Breast epithelium (tissue), 4 donors: Measurements from ENCODE around the gene GPR62. TPM values are rescaled to one million over a fixed set of nuclear protein-coding genes. Genes with fewer than 3 reads are reported as not detected.

Experiments used
- DNase-seq, 2 donors: peaks; one replicate each; pipeline ENCODE4 v3.0.0-alpha.2; 2019; ENCODE audit warnings: low spot score in 2 of 2
- H3K27ac ChIP-seq, 2 donors: fragments of 200-600 bp; sonication (generic) in 1 of 2; one replicate each; pipeline ENCODE4 v1.5.1; 2016 to 2019; ENCODE audit warnings: mild to moderate bottlenecking in 1 of 2
- H3K27me3 ChIP-seq, 2 donors: fragments of 200-600 bp; sonication (generic) in 1 of 2; one replicate each; pipeline versions ENCODE4 v1.5.1 to v1.6.0; 2017 to 2019; ENCODE audit warnings: control low read depth in 1 of 2, mild to moderate bottlenecking in 1 of 2
- H3K36me3 ChIP-seq: fragments of 200-600 bp; one replicate; pipeline ENCODE4 v1.5.1; 2019
- H3K4me1 ChIP-seq, 2 donors: fragments of 200-600 bp; sonication (generic); one replicate each; pipeline ENCODE4 v1.5.1; 2016 to 2019; ENCODE audit warnings: control low read depth in 1 of 2
- H3K4me3 ChIP-seq, 3 donors: fragments of 200-600 bp; sonication (generic); 1 replicate in 2 of 3; 2 replicates in 1 of 3; pipeline ENCODE4 v1.5.1; 2016 to 2019; ENCODE audit warnings: mild to moderate bottlenecking in 3 of 3, moderate library complexity in 2 of 3
- H3K9me3 ChIP-seq, 2 donors: fragments of 200-600 bp; sonication (generic) in 1 of 2; one replicate each; pipeline ENCODE4 v1.5.1; 2016 to 2019; ENCODE audit warnings: control low read depth in 1 of 2
- POLR2A ChIP-seq: fragments of 450-650 bp; IDR thresholded peaks from one replicate; pipeline ENCODE4 v1.6.1; 2016; ENCODE audit warnings: antibody characterized with exemption, mild to moderate bottlenecking, moderate library complexity
- POLR2AphosphoS5 ChIP-seq, 3 donors: sonication (generic); formaldehyde crosslinking; IDR thresholded peaks; one replicate each; pipeline ENCODE4 v1.6.1; 2017; ENCODE audit warnings: antibody characterized with exemption in 3 of 3
- intact Hi-C: fragments of 100-400 bp; cut with DNase I; formaldehyde crosslinking; loops from one replicate; pipeline ENCODE4 v1.15.1; 2023; ENCODE audit warnings: low total_unique reads
- total RNA-seq, 3 donors: library from RNA; depleted of rRNA; stranded (reverse); fragments of >200 nt; gene quantifications; one replicate each; pipeline ENCODE4 v1.1.0, GENCODE V29; 2016
- TF ChIP-seq, protein P1 (sequence below), 3 donors: fragments of 450-650 bp; IDR thresholded peaks; one replicate each; pipeline ENCODE4 v1.5.1; 2016 to 2017; ENCODE audit warnings: antibody characterized with exemption in 3 of 3, mild to moderate bottlenecking in 3 of 3, moderate library complexity in 3 of 3

Gene GPR62
- total RNA-seq, 3 donors from 2014 or later = 0.16 TPM; not detected in 2

DNA sequence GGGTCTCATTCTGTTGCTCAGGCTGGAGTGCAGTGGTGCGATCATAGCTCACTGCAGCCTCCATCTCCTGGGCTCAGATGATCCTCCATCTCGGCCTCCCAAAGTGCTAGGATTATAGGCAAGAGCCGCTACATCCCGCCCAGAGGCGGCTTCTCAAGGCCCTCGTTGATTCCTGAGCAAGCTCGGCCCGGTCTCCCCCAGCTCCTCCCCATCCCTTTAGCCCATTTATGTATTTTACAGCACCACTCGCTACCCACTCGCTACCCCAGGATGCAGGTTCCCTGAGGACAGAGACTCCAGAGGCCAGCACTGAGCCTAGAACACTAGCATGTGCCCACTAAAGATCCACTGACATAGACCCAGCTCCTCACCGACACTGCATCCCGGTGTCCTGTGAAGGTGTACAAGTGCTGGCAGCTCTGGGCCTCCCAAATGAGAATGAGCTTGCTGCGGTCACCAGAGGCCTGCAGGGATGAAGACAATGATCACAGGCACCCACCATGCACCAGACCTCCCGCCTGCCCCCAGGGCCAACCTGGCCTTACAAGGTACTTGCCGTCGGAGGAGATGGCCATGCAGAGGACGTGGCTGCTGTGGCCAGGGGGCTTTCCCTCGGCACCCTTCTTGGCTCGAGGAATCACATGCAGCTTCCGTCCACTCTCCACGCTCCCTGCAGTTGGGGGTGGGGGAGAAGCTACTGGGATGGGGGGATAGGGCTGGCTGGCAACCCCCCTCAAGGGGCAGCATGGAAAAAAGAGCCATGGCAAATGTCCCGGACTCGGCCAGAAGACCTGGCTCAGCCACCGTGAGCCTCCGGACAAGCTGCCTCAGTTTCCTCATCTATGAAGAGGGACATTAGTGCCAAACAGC, 19.1 kb upstream of the GPR62 start:
- peaks cover 0 to 5% of the 10 kb centered on the region in 2 donors for H3K4me1 ChIP-seq
- no peak for TF ChIP-seq POLR2A
- TF ChIP-seq, protein P1, sequence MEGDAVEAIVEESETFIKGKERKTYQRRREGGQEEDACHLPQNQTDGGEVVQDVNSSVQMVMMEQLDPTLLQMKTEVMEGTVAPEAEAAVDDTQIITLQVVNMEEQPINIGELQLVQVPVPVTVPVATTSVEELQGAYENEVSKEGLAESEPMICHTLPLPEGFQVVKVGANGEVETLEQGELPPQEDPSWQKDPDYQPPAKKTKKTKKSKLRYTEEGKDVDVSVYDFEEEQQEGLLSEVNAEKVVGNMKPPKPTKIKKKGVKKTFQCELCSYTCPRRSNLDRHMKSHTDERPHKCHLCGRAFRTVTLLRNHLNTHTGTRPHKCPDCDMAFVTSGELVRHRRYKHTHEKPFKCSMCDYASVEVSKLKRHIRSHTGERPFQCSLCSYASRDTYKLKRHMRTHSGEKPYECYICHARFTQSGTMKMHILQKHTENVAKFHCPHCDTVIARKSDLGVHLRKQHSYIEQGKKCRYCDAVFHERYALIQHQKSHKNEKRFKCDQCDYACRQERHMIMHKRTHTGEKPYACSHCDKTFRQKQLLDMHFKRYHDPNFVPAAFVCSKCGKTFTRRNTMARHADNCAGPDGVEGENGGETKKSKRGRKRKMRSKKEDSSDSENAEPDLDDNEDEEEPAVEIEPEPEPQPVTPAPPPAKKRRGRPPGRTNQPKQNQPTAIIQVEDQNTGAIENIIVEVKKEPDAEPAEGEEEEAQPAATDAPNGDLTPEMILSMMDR (IDR thresholded peaks at IDR 0.05) = no peak
- TF ChIP-seq POLR2AphosphoS5 (IDR thresholded peaks at IDR 0.05) = no peak
- DNase-seq = no peak
- intact Hi-C loops = no loop called here
- no peak overlapping the region for H3K4me3 ChIP-seq
- H3K36me3 ChIP-seq = no peaks in the 10 kb centered on the region
- H3K27ac ChIP-seq = no peak overlapping the region
- no peaks in the 10 kb centered on the region for H3K27me3 ChIP-seq
- no peaks in the 10 kb centered on the region for H3K9me3 ChIP-seq

DNA sequence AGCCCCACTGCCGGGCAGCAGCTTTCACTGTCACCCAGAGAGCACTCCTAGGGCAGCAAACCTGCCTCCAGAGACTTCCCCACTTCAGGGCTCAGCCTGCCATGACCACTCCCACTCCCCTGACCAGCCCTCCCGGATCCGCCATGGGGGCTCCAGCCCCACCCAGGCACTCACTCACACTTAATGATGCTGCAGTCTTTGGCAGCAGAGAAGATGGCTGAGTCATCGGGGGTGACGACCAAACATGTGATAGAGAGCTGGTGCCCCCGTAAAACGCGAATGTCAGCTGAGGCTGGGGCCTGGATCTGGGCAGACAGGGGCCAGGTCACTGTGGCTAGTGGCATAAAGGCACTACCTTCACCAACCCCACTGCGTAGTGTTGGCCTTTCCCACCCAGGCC, 18.2 kb upstream of the GPR62 start:
- TF ChIP-seq POLR2AphosphoS5 (IDR thresholded peaks at IDR 0.05) (no peak), POLR2A (no peak)
- TF ChIP-seq, protein P1 (IDR thresholded peaks at IDR 0.05) = no peak
- H3K9me3 ChIP-seq = no peaks in the 10 kb centered on the region
- no peak overlapping the region for H3K4me3 ChIP-seq
- no peaks in the 10 kb centered on the region for H3K27me3 ChIP-seq
- no peaks in the 10 kb centered on the region for H3K36me3 ChIP-seq
- no peak for DNase-seq
- H3K27ac ChIP-seq = no peak overlapping the region
- H3K4me1 ChIP-seq = peaks cover 0 to 8% of the 10 kb centered on the region in 2 donors
- intact Hi-C loops = no loop called here

DNA sequence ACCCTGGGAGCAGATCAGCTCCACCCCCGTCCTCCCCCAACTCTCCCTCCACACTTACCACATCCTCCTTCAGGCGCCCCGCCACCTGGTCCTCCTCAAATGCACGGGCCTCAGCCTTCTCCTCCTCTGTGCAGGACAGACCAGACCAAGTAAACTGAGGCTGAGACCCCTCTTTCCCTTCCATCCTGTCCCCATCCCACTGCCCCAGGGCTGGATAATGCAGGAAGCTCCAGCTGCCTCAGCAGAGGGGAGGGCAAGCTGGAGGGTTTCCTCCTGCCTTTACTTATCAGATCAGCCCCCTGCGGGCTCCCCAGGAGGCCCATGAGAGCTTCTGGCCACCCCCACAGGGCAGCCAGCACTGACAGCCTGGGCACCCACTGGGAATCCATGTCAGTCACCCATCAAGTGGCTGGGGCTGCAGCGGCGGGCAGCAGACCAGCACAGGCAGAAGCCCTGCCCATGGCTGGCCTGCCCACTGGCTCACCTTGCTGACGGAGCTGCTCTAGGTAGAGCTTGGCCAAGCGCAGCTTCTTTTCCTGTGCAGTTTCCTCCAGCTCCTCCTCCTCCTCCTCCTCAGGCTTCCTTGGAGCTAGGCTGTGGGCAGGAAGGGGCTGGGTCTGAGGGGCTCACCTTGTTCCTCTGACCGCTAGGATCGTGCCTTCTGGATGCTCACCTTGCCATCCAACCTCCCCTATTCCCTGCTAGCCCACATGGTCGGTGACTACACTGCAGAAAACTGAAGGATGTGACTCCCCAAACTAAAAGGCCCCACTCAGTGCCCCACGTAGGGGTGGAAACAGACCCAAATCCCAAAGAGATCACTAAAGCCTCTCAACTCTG, 17.4 kb upstream of the GPR62 start:
- Histone ChIP-seq H3K4me3 (no peak overlapping the region), H3K9me3 (no peaks in the 10 kb centered on the region), H3K36me3 (no peaks in the 10 kb centered on the region), H3K27me3 (no peaks in the 10 kb centered on the region), H3K27ac (no peak overlapping the region), H3K4me1 (peaks cover 2 to 13% of the 10 kb centered on the region in 2 donors)
- intact Hi-C loops = no loop called here
- no peak for DNase-seq
- no peak for TF ChIP-seq POLR2A
- TF ChIP-seq, protein P1 (IDR thresholded peaks at IDR 0.05) = no peak
- no peak for TF ChIP-seq POLR2AphosphoS5 (IDR thresholded peaks at IDR 0.05)

DNA sequence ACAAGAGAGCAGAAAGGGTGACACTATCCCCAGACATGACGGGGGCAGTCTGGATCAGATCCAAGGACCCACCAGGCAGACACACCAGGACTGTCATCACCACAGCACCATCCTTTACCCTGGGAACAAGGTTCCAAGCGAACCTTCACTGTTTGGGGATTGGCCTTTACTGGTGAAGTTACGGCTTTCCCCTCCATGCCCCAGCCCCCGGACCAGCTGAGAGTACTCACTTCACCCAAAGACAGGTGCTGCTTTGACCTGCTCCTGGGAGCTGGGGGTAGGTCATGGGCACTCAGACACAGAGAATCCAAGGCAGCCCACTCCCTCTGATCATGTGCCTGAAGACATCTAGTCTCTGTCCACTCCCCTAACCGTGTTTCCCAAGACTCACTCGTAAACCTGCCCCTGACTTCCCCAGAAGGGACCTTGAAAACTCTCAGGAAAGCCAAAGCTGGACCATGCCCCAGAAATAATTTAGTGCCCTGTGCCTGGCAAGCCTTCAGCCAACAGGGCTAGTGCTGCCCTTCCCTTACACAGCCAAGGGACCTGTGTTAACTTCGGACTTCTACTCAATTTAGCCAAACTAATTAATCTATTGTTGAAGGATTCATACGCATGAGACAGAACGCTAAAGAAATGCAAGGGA, 16.3 kb upstream of the GPR62 start:
- no peaks in the 10 kb centered on the region for H3K36me3 ChIP-seq
- DNase-seq = no peak
- intact Hi-C loops = no loop called here

DNA sequence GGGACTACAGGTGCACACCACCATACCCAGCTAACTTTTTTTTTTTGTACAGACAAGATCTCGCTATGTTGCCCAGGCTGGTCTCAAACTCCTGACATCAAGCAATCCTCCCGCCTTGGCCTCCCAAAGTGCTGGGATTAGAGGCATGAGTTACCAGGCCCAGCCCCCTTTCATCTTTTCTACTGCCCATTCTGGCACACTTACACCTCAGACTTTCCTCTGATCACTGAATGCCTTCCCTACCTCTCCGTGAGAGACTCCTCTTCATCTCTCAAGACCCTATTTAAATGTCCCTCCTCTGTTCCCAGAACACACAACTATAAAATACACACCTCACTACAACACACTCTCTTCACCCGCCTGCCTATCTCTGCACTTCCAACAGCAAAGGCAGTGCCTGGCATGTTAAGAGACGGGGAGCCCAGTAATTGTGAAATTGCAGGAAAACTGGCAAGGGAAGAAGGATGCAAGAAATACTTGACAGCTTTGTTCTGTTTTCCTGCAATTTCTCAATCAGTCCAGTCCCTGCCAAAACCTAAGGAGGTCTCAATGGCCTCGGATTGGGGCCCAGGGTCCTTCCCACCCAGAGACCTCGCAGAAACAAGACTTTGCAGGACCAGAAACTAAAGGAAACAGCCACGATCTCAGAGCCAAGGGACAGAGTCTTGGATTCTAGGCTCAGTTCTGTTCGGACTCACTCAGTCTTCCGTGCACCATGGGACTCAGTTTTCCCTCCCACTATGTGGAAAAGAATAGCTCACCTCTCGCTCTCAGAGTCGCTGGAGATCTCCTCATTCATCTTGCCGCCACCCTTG, 14.3 kb upstream of the GPR62 start:
- intact Hi-C loops = no loop called here
- Histone ChIP-seq H3K27me3 (no peaks in the 10 kb centered on the region), H3K4me3 (peak overlapping the region; percentile 77 to 94 (median 77)), H3K9me3 (no peaks in the 10 kb centered on the region), H3K4me1 (peaks cover 7 to 18% of the 10 kb centered on the region in 2 donors), H3K27ac (peak overlapping the region; percentile 96 to 98), H3K36me3 (no peaks in the 10 kb centered on the region)
- TF ChIP-seq, protein P1 (IDR thresholded peaks at IDR 0.05) = no peak
- TF ChIP-seq POLR2AphosphoS5 (IDR thresholded peaks at IDR 0.05) (no peak), POLR2A (peak; percentile 17)
- no peak for DNase-seq

More for the DNA sequence above, 16.3 kb upstream of the GPR62 start:
- H3K27me3 ChIP-seq = no peaks in the 10 kb centered on the region
- no peak overlapping the region for H3K27ac ChIP-seq
- no peak for TF ChIP-seq POLR2A
- no peak overlapping the region for H3K4me3 ChIP-seq
- H3K9me3 ChIP-seq = no peaks in the 10 kb centered on the region
- H3K4me1 ChIP-seq = peaks cover 7 to 18% of the 10 kb centered on the region in 2 donors
